HG03354 (cell line): ENCODE measurements around the gene KLK7.

ENCODE experiments used
- ATAC-seq: cut with Tn5 transposase; IDR thresholded peaks from one replicate; pipeline ENCODE4 v1.9.1; 2021; ENCODE audit warnings: mild to moderate bottlenecking; ENCODE audit not compliant: unreplicated experiment, poor library complexity, severe bottlenecking

The KLK7 gene

GRCh38 chr19:50983625-50984292 lies at the start of gene KLK7:
TSS of gene KLK7 (minus strand) at chr19:50983917. CDS start at chr19:50982399, 1,518 bp downstream.
- ATAC-seq, result no peak

DNA sequence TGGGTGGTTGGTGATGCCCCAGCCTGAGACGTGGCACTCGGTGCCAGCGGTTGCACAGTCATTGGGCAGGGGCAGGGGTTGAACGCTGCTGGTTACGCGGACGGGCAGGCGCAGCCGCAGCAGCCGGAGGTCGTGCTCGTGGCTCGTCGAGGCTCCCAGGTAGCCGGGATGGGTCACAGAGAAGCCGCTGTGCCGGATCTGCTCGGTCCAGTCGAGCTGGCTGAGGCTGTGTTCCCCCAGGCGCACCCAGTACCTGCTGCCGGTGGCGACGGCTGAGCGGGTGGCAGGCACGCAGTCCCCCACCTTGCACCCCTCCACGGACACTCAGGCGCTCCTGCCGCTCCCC lies 48.1 kb upstream of the KLK7 start:
- no peak for ATAC-seq

DNA sequence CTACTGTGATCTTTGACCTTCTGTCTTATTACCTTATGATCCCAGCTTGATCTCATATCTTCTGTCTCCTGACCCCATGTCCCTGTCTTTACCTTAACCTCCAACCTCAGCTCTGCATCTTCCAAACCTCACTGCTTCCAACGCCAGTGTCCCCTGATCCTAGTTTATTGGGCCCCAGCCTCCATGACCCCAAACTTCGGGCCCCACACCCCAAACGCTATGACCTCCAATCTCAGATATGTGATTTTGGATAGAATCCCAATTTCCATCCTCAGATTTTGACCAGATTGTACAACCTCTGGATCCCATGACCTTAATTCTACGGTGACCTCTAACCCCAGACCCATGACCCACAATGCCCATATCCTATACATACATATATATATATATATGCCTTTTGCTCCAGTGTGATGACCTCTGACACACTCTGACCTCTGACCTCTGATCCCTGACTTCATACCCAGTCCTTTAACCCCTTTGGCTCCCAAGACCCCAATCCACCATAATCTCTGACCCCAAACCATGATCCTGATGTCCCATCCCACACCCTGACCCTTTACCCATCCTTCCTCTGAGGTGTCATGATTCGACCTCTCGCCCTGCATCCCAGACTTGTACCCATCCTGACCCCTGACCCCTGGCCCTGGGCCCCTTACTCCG lies 47.6 kb upstream of the KLK7 start:
- ATAC-seq, result no peak

GRCh38 chr19:51030631-51031030 lies 46.9 kb upstream of the KLK7 start:
- no peak for ATAC-seq

- ATAC-seq, result no peak
These were observed 46.0 kb upstream of the KLK7 start for GRCh38 chr19:51029718-51030117.

GRCh38 chr19:51027873-51028272 lies 44.2 kb upstream of the KLK7 start:
- no peak for ATAC-seq

GRCh38 chr19:51027126-51027806 lies 43.5 kb upstream of the KLK7 start:
- no peak for ATAC-seq

- no peak for ATAC-seq
These were observed 42.8 kb upstream of the KLK7 start, which contains the start of gene KLK11 for GRCh38 chr19:51026554-51026831. TSS of gene KLK11 (minus strand) at chr19:51026616. CDS start at chr19:51025631, 985 bp downstream.

DNA sequence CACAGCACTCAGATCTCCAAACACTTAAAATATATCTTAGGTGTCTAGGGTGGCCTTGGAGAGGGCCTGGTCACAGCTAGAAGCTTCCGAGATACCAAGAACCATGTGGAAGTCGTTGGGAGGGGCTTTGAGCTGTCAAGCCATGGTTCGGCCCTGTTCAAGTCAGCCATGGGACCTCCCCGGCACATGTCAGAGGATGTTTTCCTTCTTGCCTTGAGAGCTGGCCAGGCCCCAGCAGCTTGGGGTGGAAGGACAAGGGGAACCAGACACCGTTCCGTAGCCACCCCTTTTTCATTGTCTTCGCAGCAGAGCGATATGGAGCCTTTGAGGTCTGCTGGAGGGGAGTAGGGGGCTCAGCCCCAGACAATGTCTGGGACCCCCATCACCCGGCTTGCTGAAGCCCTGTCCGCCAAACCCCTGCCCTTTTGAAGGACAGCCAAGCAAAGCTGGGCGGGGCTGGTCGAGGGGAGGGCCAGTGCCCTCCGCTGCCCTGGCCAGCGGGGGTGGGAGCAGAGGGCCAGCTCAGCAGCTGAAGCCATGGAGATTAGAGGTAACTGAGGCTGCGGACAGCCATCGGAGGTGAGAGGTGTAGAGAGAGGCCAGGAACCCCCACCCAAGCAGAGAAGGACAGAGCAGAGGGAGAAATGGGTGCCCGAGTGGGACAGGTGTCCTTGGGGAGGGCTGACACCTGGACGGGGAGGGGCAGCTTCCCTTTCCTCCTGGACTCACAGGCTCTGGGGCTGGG lies 42.3 kb upstream of the KLK7 start:
- no peak for ATAC-seq

GRCh38 chr19:51025401-51025800 lies 41.7 kb upstream of the KLK7 start:
- ATAC-seq, result no peak

GRCh38 chr19:51024924-51025323 lies 41.2 kb upstream of the KLK7 start:
- ATAC-seq, result no peak

GRCh38 chr19:51023946-51024345 lies 40.2 kb upstream of the KLK7 start:
- no peak for ATAC-seq

- ATAC-seq, result no peak
These were observed 38.8 kb upstream of the KLK7 start for GRCh38 chr19:51022526-51022925.

- no peak for ATAC-seq
These were observed 37.4 kb upstream of the KLK7 start for GRCh38 chr19:51020988-51021651.

DNA sequence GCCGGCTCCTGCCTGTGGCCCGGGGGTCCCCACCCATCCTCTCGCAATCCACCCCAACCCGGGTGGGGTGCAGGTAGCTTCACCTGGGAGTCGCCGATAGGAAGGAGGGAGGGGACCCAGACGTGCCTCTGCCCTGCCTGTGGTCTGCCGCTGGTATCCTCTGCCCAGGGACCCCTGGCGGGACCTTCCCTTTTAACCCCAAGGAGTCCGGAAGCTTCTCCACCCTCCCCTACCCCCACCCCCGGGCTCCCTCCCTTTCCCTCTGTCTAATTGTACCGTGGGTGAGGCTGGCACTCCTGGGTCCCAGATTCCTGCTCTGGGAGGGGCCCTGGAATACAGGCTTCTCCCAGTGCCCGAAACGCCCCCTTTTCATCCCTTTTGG lies 35.8 kb upstream of the KLK7 start, which contains the start of gene KLK10:
KLK10 (minus strand) TSS at position 166 of the 382 bp plus-strand sequence. CDS start 579 bp downstream, outside the sequence.
- no peak for ATAC-seq

- ATAC-seq, result no peak
These were observed 35.2 kb upstream of the KLK7 start for GRCh38 chr19:51018745-51019543.

GRCh38 chr19:51016798-51017683 lies 33.3 kb upstream of the KLK7 start:
- no peak for ATAC-seq

DNA sequence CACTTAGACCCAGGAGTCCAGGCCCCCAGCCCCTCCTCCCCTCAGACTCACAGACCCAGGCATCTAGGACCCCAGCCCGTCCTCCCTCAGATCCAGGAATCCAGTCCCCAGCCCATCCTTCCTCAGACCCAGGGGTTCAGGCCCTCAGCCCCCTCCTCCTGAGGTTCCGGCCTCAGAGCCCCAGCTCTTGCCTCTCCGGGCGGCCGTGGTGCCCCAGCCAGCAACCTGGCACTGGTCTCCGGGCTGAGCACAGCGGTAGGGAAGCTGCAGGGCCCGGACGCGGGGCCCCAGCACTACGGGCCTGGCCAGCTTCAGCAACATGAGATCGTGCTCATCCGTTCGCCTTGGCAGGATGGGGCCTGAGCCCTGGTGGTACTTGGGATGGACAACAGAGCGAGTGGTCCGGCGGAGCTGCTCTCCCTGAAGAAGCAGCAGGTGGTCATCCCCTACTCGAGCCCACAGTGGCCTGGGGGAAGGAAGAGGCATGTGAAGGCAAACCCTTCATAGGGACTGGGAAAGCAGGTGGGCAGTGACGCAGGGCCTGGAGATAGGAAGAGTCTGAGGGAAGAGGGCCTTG lies 32.1 kb upstream of the KLK7 start:
- no peak for ATAC-seq
